ENCODE measurements around the gene USF2.

DNA sequence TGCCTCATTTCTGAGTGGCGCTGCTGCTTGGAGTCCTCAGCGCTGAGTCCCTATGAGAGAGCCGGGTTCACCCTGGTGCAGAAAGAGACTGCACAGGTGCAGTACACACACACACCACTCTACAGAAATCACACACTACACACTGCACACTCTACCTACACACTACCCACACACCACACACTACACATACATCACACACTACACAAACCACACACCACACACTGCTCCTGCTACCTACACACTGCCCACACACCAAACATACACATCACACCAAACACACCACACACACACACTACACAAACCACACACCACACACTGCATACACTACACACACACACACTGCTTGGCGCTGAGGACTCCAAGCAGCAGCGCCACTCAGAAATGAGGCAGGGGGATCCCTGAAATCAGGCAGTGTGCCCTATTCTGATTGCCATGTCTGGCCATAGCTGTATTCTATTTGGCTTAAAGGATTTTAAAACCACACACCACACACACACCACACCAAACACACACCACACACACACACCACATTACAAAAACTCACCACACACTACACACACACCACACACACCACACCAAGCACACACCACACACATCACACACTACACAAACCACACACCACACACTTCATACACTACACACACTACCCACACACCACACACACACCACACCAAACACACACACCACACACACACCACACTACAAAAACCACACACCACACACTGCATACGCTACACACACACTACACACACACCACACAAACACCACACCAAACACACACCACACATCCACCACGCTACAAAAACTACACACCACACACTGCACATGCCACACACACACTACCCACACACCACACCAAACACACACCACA, 28.1 kb downstream of the USF2 start:
- TF ChIP-seq, protein P1, sequence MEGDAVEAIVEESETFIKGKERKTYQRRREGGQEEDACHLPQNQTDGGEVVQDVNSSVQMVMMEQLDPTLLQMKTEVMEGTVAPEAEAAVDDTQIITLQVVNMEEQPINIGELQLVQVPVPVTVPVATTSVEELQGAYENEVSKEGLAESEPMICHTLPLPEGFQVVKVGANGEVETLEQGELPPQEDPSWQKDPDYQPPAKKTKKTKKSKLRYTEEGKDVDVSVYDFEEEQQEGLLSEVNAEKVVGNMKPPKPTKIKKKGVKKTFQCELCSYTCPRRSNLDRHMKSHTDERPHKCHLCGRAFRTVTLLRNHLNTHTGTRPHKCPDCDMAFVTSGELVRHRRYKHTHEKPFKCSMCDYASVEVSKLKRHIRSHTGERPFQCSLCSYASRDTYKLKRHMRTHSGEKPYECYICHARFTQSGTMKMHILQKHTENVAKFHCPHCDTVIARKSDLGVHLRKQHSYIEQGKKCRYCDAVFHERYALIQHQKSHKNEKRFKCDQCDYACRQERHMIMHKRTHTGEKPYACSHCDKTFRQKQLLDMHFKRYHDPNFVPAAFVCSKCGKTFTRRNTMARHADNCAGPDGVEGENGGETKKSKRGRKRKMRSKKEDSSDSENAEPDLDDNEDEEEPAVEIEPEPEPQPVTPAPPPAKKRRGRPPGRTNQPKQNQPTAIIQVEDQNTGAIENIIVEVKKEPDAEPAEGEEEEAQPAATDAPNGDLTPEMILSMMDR (IDR thresholded peaks at IDR 0.05; ENCODE audit: low read depth, low read length), result no peak
- no peak for TF ChIP-seq EZH2phosphoT487 (IDR thresholded peaks at IDR 0.05; ENCODE audit: low read depth)
